HG03039 (cell line): Measurements from ENCODE around the gene TPK1.

Experiments used
- ATAC-seq: cut with Tn5 transposase; IDR thresholded peaks from one replicate; pipeline ENCODE4 v1.9.1; 2021; ENCODE audit warnings: mild to moderate bottlenecking, moderate library complexity; ENCODE audit not compliant: unreplicated experiment

Gene TPK1

DNA sequence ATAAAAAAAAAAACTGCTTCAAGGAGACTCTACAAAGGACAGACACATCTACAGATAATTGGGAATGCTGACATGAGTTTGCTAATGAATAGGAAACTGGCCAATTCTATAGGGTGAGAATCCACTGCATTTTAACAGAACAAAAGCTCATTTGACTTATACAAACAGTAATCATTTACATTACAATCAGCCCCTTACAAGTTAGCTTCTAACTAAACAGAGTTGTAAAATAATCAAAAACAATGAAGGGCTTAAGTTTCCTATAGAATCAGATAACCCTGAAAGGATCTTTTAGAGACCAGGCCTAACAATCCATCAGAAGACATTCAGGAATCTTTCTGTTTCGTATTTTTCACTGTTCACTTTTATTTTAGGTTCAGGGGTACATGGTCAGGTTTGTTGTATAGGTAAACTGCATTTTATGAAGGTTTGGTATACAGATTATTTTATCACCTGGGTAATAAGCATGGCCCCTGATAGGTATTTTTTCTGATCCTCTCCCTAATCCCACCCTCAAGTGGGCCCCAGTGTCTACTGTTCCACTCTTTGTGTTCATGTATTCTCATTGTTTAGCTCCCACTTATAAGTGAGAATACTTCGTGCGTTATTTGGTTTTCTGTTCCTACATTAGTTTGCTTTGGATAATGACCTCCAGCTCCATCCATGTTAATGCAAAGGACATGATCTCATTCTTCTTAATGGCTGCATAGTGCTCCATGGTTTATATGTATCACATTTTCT, 301.0 kb downstream of the TPK1 start:
- ATAC-seq: no peak

DNA sequence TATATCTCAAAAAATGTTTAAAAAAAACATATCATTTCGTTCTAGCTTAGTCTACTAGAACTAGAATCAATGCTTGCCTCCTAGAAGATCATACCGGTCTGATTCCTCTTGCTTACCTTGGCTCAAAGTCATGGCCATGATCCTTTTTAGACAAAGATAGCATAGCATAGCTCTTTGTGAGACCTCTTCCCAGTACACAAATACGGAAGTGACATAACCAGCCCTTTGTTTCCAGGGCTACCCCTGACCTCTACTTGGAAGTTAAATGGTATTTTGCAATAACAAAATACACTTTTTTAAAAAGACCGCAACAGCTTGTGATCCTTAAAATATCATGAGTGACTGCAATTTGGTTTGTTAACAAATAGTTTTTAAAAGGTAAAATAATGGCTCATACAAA, 301.7 kb downstream of the TPK1 start:
- no peak for ATAC-seq

DNA sequence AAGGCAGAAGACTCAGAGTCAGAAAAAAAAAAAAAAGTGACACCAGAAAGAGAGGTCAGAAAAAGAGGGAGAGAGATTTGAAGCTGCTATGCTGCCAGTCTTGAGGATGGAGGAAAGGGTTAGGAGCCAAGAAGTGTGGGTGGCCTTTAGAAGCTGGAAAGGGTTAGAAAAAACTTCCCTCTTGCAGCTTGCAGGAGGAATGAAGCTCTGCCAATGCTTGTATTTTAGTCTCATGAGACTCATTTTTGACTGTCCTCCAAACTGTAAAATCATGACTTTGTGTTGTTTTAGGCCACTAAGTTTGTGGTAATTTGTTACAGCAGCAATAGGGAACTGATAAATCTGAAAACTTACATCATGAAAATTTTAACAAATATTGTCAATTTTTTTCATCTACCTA, 304.7 kb downstream of the TPK1 start:
- ATAC-seq: no peak

DNA sequence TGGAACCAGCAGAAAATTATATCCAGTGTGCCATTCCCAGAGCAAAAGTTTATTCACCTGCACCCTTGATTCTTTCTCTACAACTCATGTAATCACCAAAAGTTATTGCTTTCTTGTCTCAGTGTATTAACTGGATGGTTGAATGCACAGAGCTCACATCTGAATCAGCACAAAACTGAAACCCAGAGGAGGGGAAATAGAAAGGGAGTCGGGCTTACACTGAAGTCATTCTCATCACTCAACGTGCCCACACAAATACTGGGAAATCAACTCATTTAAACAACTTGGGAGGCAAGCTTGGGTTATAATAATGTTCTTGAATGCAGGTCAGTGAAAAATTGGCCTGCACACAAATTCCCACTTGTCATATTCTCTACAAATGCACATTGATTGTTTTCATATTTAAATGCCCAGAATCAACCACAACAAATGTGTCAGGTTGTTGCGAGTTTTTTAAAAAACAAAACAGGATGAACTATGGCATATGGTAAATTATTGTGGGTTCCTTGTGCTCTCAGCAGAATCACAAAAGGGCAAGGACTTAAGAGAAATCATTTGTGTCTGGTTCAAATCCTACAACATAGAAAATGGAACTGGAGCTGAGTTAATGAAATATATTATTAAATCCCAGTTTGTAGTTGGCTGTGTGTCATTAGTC, 306.5 kb downstream of the TPK1 start:
- ATAC-seq: peak; percentile 99

DNA sequence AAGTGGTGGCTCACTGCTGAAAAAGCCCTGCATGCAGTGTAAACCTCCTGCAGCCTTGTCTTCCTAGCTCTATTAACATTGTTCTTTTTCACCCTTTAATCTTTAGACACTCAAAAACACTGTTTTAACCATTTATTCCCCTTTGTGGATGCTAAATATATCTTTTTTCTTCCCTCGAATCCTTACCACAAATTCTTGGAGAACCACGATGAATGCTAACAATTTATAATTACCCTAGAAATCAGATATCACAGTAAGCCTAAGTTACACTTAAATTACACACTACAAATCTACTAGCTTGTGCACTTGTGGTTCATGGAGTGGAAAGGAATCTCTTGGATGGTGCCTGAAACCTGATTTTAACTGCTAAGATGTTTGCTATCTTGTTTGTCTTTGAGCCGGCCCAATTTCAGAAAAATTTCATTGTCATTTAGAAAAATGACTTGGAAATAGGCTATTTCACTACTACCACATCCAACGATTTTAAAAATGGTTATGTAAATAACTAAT, 307.3 kb downstream of the TPK1 start:
- ATAC-seq: no peak

DNA sequence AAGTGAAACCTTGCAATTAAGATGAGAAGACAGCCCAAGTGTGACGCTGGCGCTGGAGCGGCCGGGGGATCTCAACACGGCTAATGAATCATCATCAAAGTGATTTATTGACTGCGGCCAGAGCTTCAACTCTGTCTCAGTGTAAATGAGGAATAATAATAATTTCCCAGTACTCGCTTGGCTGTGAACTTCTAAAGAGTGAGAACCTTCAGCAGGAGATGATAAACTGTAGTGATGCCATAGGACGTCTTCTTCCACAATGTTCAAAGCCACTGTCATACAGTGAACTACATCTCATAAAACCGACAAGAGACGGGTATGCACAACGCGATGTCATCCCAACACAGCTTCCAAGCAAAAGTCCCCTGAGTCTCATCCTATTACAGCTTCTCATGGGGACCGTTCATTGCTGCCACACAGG, 308.8 kb downstream of the TPK1 start:
- no peak for ATAC-seq

DNA sequence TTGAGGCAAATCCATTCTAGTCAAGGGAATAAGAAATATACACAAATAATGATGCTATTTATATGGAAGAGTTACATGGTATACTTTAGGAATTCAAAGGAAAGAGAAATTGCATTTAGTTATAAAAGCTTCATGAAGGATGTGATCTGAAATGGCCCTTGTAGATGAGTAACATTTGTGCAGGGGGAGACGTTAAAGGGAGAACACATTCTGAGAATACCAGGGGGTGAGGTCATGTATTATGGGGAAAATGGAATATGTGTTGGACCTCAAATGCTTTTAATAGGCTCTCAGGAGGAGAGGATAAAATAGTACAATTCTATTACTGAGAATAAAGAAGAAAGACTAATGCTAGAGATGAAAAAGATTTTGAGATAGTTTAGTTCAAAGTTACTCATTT, 309.9 kb downstream of the TPK1 start:
- no peak for ATAC-seq

DNA sequence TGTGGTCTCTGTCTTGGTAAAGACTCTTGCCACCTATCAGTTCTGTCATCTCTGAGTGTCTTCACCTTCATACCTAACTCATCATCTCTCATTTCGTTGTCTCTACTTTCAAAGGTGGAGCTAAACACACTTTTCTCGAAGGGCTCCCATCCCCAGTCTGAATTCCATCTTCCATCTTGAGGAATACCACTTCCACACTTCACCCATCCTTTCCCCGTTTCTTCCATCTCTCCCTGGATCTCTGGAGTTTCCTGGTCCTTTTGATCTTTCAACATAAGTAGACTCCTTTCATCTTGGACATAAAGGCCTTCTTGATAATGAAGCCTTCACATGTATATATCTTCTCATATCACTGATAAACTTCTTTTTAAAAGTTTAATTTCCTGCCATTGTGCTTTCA, 311.6 kb downstream of the TPK1 start:
- no peak for ATAC-seq

DNA sequence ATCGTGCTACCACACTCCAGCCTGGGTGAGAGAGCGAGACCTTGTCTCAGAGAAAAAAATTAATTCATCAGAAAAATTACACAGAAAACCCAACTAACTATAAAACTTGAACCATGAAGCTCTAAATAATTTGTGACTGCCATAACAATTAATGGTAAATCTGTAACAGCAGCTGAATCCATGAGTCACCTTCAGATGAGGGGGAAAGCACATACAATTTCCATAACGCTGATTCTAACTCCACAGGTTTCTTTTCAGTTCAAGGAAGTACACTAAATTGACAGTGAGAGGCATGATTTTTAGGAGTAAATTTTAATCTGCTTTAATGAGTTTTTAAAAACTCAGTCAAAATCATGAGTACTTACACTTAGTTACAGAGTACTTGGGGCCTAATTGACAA, 312.2 kb downstream of the TPK1 start:
- ATAC-seq: no peak

DNA sequence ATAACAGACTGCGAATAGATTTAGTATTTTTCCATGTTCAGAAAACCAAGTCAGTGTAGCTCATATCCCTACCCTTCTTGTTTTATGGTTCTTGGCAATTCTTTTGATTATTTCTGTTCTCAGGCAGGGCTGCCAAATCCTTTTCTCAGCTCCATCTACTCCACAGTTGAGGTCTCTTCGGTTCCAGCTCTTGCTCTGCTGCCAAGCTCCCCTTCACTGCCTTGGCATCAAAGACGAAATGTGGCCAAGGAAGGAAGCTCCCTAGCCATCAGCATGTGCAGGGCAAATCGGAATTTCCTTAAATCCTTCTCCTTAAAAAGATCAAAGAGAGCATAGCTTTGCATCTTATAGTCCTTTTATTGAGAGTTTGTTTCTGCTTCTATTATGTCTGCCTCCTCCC, 315.9 kb downstream of the TPK1 start:
- ATAC-seq: no peak

DNA sequence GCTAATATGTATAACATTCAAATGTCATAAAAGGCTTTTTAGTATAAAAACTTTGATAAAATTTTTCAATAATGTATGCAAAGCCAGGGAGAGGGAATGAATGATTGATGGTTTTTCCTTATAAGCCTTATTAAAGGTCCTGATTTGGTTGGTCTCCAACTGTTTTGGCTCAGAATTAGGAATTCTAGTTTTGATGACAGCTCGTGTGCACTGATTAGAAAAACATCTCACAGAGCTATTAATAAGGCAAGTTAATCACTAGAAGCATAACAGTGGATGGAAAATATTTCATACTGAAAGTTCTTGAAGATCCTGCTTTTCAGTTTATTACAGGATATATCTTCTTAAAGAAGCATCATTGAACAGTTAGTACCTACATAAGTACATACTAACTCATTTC, 317.5 kb downstream of the TPK1 start:
- ATAC-seq: no peak

DNA sequence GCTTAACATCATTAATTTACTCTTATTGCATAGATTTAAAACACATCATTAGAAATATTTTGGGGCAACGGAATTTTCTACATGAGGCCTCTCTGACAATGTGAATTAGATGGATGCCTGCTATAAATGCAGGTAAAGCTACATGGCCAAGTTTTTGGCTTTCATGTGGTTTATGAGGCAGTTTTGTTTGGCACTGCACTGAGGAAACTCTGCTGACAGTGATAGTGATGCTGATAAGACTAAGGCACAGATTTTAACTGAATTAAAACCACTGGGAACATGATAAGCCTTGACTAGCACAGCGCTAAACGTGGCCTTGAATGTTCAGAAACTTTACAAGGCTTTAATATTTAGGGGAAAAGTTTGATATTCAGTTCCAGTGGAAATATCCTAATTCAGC, 318.1 kb downstream of the TPK1 start:
- no peak for ATAC-seq

DNA sequence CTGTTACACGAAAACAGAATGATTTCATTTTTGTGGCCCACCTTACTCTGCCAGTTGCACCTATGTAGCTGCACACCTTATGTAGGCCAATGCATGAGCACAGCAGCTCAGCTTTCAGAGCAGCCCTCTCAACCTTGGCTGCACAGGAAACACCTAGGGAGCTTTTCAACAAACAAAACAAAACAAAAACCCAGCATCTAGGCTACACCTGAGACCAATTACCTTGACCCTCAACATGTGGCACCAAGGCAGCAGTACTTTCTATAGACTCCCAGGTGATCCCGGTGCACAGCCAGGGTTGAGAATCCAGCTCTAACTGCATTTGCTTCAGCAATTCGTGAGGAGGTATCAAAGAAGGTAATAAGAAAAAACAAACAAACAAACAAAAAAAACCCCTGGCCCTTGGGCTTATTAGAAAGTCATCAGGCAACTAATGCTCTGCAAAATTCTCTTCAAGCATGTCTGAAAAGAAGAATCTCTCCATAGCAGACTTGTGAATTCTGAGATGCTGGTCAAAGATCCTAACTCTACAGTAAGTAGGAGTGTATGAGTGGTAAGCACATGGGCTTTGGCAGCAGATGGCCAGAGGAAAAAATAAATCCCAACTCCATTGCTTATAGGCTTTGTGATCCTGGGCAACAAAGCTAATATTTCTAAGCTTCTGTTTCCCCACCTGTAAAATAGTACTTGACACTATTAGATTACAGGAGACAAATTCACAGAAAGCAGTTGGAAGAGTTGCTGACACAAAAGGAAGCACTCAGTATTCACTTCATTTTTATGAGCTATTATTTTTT, 318.9 kb downstream of the TPK1 start:
- no peak for ATAC-seq

DNA sequence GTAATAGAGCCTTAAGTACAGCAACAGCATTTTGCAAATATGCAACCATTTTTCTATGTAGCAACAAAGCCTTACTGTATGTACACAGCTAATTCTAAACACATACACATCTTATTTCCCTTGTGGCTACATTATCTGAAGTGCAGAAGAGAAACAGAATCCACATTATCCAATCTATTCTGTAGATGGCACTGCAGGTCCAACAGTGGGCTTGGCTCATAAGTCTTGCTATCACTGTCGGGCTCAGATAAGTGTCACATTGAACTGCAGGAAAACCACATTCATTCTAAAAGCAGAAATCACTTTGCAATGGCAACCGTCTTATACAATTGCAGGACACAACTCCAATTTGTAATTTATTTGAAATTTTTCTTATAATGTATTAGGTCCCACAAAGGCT, 322.5 kb downstream of the TPK1 start:
- no peak for ATAC-seq

DNA sequence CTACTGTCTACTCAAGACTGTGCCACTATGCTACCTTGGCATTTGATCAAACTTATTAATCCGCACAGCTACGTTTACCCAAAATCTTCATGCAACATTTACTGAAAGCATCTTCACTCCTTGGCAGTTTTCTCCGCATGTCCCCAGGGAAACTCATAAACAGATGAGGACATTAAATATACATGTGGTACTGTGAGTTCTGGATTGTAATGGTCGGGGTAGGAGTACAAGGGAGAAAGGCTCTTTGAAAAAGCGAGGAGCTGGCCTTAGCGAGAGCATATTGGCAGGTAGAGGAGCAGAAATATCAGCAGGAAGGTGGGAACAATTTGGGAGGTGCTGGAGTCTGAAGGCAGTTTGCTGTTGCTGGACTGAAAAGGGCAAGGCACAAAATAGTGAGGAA, 325.2 kb downstream of the TPK1 start:
- ATAC-seq: no peak

DNA sequence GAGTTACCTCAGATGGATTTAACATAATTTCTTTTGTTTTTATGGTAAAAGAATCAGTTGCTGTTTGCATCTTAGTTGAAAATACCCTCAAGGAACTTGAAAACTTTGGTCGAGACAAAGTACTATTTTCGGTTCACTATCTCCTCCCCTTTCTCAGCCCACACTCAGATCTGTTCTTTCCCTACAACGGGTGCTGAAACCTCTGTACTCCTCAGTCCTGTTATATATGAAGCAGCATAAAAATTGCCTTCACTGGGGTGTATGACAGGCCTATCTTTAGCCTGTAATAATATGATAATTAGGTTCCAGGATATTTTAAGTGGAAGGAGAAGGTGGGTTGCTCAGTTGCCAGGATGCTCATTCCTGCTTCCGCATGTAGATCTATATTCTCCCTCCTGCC, 327.2 kb downstream of the TPK1 start:
- ATAC-seq: peak; percentile 98

DNA sequence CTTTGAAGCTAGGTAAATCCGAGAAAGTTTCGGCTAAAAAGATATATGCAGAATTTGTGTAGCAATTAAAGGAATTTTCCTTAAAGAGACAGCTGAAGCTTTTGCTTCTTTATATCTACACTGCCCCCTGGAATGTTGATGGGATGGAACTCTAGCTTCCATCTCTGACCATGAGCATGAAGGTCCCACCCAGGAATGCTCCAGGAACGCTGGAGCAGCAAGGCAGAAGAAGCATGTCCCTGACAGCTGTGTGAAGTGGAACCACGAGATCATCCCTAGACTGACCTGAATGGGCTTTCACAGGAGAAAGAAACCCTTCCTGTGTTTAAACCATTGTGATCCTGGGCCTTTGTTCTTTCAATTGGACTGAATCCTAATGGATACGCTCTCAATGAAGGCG, 332.6 kb downstream of the TPK1 start:
- ATAC-seq: no peak

DNA sequence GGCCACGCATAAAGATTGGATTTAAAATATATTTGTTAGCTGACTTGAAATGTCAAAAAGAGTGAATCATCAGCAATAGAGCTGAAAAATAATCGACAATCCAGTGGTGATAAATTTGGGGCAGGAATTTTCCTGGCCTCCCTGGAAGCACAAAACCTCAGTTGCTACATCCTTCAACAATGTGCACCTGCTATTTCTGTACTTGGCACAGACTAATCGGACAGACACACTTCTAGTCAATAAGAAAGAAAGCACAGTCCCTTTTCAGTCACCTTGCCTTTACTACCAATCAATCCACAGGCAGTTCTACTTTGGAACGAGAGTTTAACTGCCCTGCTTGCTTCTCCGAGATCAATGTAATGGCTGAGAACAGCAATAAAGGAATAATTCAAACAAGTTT, 335.6 kb downstream of the TPK1 start:
- ATAC-seq: no peak

DNA sequence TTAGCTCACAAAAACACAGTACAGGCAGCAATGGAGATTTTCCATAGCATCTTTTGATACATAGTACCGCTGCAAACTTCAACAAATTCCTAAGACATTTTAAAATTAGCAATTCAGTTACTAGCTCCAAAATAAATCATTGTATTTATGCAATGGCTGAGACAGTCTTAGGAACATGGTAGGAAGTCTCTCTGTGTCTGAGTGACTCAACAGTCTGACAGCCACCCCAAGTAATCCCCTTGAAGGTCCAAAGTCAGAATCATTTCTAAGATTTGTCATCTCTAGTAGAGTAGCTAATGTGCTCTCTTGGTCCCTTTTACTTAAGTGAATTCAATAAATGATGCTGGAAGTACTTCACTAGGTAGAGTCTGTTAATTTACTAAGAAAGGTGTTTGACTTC, 338.6 kb downstream of the TPK1 start:
- ATAC-seq: no peak

DNA sequence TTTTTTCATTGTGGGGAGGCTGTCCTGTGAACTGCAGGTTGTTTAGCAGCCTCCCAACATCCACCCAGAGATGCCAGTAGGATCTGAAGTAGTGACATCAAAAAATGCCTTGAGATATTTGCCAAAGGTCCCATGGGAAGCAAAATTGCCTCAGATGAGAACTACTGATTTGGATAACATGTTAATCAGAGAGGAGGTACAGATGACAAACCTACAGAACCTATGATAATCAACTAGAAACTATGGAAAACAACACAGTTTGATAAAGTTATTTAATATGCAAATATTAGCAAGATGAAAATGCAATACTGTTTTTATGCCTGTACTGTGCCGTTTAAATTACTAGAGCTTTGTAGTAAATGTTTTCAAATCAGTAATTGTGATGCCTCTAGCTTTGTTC, 341.5 kb downstream of the TPK1 start:
- ATAC-seq: no peak

DNA sequence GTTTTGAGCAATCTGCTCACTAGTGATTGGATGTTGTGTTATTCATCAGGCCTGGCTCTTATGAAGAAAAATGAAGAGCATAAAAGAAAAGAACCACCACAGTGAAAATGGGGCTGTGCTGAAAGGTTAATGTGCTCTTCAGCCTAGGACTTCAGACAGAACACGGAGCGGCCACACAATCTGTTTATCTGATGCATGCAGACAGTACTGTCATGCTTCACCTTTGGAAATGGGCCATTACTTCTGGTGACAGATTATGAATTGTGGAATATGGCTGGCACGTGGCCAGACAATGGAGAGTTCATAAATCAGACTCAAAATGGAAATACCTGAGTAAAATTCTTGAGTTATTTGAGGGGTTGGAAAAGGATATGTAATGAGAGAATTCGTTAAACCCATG, 346.3 kb downstream of the TPK1 start:
- ATAC-seq: no peak

DNA sequence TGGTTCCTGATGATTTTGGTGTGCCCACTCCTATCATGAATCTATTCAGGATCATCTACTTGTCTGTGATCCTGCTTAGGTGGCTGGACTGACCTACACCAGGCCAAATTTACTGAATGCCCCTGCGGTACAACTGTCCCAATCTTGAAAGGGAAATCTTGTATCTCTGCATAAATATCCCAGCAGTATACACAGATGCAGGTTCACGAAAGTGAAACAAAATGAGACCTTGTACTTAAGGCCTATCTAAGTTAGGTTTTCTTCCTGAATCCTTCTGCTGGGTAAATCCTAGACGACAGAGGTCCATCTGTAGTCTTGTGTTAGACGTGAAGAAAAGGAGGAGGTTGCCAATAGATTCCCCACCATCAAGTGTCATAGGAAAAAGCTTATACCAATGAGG, 346.9 kb downstream of the TPK1 start:
- no peak for ATAC-seq
